ENCODE results near the gene IRF4.

The IRF4 gene

DNA sequence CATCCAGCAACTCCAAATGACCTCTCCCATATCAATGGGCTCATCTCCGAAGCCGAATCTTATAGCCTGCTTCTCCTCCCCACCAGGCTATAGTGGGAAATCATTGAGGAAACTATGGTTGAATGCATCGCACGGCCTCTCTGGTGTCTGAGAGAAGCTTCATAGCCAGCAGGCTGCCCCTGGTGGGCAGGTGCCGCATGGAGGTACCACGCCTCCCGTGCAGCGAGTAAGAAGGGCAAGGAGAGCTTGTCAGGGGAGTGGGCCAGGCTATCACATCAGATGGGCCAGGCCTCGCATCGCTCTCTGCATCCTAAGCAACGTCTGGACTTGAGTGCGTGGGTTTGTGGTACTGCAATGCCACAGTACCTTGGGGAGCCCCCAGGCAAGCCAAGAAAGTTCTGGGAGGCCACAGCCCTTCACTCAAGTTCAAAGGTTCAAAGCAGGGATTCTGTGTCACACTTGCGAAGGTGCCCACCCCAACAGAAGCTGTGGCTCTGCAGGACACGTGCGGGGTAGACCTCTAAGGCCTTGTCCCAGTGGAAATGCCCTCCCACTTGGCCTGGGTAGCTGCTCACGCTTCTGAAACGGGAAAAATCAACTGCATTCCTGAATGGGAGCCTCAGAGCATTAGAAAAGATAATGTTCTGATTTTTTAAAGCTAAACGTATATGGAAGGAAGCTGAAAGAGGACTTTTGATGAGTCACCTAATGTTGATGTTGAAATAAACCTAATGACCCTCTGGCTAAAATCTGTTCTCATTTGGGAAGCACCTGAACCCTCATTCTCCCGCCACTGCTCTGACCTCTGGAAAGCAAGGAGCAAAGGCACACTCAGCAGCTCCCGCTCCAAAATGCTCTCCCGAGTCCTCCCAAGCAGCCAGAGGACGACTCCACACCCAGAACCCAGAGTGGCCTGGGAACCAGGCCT, 8.4 kb upstream of the IRF4 start:
- no peak for DNase-seq

GRCh38 chr6:383856-384255, 7.7 kb upstream of the IRF4 start:
- DNase-seq = no peak

DNA sequence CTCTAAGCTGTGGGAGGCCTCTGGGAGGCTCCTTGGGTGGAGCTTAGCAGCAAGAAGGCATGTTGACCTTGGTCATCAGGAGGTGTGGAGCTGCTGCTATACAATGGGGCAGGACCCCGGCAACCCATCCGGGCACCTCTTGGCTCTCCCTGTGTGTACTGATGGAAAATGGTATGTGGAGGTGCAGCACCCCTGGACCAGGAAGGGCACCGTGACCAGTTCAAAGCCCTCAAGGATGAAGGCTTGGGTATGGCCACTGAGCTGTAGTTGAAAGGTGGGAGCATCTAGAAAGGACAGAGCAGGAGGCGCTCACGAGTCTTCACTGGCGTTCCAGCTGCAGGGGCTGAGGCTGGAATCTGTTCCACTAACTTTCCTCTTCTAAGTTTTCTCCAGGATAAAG, 6.7 kb upstream of the IRF4 start:
- DNase-seq = no peak

- DNase-seq = no peak
Measured at GRCh38 chr6:385614-386013, 5.9 kb upstream of the IRF4 start.

- no peak for DNase-seq
Measured at GRCh38 chr6:386688-387266, 4.8 kb upstream of the IRF4 start.

- DNase-seq = no peak
Measured at GRCh38 chr6:387293-387741, 4.2 kb upstream of the IRF4 start.

DNA sequence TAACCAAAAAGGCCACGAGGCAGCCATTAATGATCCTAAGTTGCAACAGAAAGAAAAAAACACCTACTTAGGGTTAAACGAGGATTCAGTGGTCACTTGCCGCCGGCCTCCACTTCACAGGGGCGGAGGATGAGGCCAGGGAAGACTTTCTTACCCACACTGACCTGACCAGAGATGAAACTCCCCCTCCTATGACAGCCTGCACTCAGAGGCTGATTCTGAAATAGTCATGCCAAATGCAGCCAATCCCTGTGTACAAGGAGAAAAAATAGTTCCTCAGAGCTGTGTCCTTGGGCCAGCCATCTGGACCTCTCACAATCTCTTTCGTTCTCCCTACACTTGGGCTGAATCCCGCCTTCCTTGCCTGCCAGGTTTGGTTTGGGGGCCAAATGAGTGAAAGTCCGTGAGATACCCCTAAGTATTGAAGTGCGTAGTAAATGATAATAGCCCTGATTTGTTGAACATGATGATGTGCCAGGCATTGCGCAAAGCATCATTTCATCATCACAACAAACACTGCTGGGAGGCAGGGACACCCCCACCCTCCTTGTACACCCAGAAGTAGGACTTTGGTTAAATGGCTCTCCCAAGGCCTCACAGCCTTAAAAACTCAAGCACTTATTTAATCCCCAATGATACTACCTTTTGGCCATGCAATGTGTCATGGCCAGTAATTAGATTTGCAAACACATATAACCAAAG, 3.2 kb upstream of the IRF4 start:
- DNase-seq = no peak

DNA sequence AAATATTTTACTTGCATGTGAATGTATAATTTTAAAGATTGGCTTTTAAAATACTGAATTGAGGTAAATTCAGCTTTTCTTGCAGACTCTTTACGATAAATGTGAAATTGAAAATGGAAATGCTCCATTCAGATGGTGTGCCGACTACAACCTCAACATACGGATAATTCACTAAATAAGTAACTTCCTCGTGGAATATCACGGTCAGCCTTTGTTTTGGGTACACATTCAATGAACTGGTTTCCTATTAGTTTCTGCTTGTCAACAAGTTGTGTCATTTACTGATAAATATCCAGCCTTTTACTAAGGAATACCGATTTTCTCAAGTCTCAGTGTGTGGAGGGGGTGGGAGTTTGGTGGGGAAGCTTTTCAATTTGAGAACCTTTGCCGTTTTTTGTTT, 2.4 kb upstream of the IRF4 start:
- DNase-seq = no peak

- DNase-seq = no peak
Measured at GRCh38 chr6:389622-390021, 1.9 kb upstream of the IRF4 start.

GRCh38 chr6:390914-391558, 516 bp upstream of the IRF4 start:
- DNase-seq = no peak

DNA sequence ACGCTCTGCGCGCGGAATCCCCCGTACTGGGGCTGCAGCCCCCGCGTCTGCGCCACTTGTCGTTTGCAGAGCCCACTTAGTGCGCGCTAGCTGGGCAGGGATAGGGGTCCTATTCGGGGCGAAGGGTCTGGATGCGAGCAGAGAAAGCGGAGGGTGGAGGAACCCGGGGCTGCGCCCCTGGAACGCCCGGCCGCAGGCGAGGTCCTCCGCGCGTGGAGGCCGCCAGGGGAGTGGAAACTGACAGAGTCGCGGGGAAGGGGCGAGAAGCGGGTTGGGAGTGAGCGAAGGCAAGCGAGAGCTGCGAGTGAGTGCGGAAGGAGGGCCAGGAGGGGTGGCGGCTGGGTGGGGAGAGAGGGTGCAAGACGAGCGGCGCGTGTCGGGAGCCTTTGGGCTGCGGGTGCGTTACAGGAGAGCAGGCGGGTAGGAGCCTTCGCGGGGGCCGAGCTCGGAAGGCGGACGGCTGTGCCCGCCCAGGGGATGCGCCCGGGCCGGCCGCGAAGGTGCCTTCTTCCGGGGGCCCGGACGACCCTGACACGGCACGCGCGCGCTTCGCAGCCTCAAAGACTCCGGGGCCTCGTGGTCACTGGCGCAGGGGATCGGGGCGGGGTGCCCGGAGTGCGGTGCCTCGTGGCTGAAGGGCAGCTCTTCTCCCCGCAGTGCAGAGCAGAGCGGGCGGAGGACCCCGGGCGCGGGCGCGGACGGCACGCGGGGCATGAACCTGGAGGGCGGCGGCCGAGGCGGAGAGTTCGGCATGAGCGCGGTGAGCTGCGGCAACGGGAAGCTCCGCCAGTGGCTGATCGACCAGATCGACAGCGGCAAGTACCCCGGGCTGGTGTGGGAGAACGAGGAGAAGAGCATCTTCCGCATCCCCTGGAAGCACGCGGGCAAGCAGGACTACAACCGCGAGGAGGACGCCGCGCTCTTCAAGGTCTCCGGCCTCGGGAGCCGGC, 1.2 kb downstream of the IRF4 start:
- DNase-seq = no peak

DNA sequence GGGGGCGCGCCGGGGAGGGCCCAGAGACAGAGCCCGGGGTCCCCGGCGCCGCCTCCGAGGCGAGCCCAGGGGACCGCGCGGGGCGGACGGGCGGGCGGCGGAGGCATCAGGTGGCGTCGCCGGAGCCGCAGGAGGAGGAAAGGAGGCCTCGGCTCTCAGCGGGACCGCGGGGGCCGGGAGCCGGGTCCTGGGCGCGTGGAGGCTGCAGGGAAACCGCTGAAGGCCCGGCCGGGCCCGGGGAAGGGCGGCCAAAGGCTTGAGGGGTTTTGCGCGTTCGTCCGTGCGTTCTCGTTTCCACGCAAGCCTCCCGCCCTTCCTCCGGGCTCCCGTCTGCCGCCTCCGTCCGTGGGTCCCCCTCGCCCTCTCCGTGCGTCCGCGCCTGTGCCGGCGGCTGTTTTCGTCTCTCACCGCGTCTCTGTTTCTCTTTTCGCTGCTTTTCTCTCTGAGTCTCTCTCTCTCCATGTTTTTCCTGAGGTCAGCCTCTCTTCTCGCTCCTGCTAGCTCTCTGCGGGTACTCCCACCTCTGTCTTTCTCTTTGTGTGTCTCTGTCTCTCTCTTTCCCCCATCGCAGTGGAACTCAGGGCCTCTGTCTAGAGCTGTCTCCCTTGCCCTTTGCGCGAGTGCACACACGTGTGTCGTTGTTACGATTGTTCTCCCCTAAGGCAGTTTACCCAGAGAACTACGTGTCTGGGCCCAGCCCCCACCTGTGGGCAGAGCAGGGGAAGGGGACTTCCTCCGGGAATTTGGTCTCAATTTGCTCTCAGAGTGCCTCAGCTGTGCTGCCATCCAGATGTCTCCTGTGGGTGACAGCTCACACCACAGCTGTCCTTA, 2.1 kb downstream of the IRF4 start:
- no peak for DNase-seq

DNA sequence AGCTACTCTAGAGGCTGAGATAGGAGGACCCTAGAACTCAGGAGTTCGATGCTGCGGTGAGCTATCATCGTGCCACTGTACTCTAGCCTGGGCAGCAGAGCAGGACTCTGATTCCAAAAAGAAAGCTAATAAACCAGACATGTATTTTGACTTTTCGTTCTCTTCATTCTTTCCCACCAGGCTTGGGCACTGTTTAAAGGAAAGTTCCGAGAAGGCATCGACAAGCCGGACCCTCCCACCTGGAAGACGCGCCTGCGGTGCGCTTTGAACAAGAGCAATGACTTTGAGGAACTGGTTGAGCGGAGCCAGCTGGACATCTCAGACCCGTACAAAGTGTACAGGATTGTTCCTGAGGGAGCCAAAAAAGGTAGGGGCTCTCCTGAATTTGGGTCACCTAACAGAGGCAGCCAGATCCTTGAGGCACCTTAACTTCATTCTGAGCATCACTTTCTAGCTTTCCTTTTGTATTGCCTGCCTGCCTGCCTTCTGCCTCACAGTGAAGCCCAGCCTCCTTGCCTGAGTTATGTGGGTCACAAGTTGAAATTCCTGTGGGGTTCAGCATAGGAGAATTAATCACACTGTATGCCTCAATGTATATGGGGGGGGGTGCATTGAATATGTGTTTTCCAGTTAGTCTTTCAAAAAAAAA, 3.2 kb downstream of the IRF4 start:
- no peak for DNase-seq

DNA sequence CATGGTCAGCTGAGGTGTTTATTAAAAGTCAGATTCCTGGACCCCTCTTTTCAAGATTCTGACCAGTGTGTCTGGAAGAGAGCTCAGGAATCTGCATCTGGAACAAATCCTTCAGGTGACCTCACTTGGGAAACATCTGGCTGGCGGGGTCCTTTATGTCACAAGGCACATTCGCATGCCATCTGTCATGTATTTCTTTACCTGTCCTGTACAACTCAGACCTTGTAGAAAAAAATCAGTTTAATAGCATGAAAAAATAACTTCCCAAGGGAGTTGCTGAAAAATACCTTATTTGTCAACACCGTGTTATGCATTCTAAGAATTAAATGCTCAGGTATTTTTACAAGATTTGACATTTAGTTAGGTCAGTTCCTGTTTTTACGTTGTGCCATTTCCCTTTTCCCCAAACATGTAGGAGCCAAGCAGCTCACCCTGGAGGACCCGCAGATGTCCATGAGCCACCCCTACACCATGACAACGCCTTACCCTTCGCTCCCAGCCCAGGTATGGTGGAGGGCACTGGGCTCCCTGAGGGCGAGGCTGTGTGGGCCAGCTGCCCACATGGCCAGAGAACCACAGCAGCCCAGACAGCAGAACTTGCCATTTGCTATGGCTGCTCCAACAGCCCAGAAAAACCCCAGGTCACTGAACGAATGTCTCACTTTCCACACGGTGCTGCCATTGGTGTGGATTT, 4.0 kb downstream of the IRF4 start:
- no peak for DNase-seq

- no peak for DNase-seq
Measured at GRCh38 chr6:396126-396520, 4.6 kb downstream of the IRF4 start.

DNA sequence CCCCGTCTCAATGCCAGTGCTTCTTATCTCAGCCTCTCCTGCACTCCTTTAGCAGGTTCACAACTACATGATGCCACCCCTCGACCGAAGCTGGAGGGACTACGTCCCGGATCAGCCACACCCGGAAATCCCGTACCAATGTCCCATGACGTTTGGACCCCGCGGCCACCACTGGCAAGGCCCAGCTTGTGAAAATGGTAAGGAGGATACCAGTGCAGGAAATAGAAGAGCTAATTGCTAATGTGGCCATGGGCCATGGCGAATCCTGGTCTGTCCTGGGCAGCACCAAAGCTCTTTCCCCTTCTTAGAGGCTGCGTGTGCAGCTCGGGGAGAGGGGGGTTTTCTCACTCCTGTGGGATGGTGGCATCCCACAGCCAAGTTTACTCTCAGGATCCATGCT, 5.5 kb downstream of the IRF4 start:
- DNase-seq = no peak

DNA sequence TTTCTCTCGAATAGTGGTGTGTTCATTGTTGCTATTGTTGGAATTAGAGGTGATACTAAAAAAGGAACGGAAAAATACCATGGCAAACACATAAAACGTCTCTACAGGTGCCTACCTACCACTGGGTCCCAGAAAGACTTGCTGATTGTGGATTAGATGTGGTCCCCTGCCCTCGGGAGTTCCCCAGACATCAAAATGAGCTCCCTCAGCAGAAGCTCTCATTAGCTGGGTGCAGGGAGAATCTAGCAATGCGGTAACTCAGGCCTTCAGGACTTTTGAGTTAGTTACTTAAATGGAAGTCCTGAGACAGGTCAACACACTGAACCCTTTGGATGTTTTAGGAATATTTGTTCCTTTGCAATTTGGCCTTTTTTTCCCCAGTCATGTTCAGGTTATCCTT, 6.1 kb downstream of the IRF4 start:
- no peak for DNase-seq

- no peak for DNase-seq
Measured at GRCh38 chr6:398065-398464, 6.5 kb downstream of the IRF4 start.

- DNase-seq = no peak
Measured at GRCh38 chr6:398558-399078, 7.1 kb downstream of the IRF4 start.

All from amniotic stem cell (primary cell).